NOMO-1 (cell line): ENCODE measurements around the gene OR1C1.
"Not testable (repeated sequence)": the region's sequence is repeated elsewhere in the genome, so short reads cannot be mapped to it uniquely, and the experiment has no call there.

ENCODE experiments used
- DNase-seq, 2 experiments: peaks; one replicate each; lab custom pipeline; 2025; ENCODE audit not compliant: unreplicated experiment in 2 of 2; lab: John Stamatoyannopoulos, UW

The OR1C1 gene, protein sequence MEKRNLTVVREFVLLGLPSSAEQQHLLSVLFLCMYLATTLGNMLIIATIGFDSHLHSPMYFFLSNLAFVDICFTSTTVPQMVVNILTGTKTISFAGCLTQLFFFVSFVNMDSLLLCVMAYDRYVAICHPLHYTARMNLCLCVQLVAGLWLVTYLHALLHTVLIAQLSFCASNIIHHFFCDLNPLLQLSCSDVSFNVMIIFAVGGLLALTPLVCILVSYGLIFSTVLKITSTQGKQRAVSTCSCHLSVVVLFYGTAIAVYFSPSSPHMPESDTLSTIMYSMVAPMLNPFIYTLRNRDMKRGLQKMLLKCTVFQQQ

DNA sequence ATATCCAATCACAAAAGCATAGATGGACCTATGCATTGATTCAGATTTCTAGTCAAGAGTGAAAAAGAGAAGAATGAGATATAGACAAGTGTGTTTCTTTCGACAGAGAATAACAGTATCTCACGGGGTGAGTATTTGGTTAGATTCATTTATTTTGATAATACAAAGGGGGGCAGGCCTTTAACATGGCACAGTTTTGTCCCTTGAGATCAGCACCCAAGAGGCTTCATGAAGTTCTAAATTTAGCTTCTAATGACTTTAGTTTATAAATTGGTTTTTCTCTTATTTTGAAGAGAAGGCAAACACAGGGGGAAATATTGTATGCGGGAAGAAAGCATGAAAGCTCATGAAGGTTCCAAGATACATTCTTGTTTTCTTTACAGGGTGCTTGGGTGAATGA, at the start of gene OR1C1:
Gene OR1C1 (minus strand): TSS at position 101 of the 400 bp plus-strand sequence. CDS start 2,150 bp downstream, outside the sequence.
- DNase-seq = no peak

DNA sequence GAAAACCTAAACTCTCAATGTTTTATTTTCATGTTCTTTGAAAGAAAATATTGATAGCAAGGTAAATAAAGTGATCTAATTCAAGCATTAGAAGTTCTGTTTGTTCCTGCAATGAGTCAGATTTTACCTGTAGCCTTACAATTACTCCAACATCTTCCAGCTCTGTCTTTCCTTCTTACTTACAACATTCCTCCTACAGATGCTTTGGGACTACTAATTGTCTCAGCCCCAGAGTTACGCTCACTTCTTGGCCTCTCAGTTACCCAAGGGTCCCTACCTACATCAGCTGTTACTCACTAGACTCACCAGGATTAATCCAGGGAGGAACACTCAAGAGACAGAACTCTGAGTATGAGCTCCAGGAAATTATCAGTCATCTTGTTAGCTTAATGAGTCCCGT, 37.2 kb upstream of the OR1C1 start:
- DNase-seq = no peak

DNA sequence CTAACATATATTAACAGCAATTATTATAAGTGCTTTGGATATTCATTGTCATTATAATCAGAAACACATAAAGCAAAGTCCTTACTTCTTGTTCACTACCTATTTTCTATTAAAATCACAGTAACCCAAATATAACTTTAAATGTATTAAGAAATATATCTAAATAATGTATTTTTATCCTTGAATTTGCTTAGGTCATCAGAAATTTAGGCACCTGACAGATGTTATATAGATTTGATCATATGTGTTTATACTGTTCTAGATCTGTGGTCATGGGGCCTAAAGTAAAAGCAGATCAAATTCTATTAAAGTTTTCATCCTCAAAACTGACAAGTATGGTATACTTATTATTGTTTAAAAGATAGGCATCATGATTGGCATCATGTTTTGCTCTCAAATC, 9.2 kb upstream of the OR1C1 start:
- no peak for DNase-seq

DNA sequence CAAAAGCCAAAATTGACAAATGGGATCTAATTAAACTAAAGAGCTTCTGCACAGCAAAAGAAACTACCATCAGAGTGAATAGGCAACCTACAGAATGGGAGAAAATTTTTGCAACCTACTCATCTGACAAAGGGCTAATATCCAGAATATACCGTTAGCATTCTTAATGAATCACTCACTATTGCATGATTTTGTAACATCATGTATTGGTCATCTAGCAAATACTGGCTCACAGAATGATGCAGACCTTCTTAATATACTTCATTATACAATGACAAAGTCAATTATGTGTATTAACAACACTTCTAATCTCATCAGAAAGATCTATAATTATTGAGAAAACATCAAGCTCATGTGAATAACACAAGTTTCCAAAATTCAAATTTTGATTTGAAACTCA, 6.0 kb downstream of the OR1C1 start:
- not testable (repeated sequence) for DNase-seq

DNA sequence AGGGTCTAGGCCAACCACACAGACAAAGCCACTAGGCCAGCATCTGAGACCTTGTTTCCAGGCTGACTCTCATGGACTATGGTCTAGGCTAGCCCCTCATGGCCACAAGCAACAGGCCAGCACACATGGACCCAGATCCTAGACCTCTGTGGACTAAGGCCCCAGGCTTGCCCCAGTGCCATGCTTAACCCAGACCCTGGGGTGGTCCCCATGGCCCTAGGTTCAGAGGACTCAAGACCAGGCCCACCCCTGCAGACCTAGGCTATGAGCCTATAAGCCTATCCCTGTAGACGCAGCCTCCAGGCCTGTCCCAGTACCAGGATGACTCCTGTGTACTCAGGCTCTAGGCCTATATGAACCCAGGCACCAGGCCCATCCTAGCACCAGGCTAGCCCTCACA, 10.5 kb downstream of the OR1C1 start:
- no peak for DNase-seq

DNA sequence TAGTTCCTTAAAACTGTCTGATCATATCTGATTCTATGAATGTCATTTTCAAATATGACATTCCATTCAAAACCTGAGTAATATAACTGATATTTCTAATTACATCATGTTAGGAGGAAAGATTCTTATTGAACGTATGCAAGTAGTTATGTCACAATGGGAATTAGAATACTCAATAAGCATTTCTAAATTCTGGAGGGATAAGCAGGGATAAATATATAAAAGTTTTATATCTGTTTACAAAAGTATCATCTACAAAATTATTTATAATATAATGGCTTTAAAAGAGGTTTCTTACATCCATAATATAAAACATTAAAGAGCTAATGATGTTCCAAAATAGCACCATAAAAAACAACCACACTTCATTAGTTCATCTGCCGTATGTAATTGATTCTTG, 12.3 kb downstream of the OR1C1 start, which contains the start of gene OR14A2:
Gene OR14A2 (minus strand): TSS at position 101 of the 400 bp plus-strand sequence.
- no peak for DNase-seq

DNA sequence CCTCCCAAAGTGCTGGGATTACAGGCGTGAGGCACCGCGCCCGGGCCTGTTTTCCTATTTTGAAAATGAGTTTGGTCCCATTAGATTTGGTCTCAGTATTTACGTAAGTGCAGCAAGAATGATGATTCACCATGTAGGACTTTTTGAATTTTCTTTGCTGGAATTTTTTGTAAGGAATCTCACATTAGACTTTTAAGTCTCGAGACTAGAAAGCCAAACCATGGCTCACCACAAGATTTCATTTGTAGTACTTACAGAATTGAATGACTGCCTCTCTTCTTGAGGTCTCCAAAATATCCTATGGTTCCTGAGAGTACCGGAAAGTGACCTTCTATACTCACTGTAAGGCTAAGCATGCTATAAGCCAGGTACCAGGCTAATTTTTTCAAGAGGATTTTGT, 12.7 kb downstream of the OR1C1 start:
- no peak for DNase-seq

DNA sequence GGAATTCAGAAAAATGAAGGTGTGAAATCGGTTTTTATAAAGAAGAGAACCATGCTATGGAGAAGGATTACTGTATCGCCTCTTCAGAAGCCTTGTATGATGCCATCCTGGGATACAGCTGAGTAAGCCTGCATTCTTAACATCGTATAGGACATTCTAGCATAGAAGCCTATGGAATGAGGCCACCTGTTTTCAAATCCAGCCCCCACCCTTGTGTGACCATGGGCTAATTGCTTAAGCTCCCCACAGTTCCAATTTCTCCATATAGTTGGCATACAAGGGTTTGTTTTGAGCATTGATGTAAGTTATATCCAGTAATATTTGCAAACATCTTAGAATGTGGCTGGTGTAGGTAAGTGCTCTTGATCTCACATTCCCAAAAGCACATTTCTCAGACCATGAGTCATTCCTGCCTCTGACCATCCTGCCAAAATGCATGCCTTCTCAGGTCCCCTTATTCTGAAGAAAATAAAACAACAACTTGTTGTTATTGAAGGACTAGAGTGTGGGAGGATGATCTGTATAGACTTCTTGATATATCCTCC, 13.9 kb downstream of the OR1C1 start:
- DNase-seq = no peak

DNA sequence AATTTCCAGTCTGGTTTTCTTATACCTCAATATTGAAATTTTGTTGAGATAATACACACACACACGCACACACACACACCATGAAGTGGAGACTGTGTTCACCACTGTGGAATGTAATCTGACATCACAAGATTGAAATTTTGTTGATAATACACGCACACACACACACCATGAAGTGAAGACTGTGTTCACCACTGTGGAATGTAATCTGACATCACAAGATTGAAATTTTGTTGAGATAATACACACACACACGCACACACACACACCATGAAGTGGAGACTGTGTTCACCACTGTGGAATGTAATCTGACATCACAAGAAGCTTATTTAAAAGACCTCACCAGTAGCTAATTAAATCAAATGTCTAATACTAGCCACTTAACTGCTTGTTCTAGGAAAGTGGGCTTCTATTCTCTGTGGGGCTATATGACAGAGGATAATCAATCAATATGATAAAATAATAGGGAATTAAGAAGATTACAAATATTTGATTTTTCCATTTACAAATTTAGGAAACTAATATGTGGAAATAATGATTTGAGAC, 18.1 kb downstream of the OR1C1 start:
- DNase-seq = not testable (repeated sequence)

DNA sequence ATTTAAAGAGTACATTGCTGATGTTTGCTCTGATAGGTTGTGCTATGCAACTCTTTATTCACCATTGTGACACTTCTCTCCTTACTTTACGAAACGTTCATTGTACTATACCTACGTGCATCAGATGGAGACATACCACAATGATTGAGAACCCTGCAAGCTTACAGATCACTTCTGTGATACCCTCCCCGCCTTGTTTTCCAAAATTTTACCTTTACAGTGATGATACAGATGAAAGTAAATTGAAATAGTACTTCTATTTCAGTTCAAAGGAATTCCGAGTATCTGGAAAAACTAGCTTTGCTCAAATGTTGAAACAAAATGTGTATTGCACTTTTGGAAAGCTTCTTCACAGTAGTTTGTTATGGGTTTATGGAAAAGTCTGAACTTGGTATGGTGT, 18.6 kb downstream of the OR1C1 start:
- DNase-seq = no peak

DNA sequence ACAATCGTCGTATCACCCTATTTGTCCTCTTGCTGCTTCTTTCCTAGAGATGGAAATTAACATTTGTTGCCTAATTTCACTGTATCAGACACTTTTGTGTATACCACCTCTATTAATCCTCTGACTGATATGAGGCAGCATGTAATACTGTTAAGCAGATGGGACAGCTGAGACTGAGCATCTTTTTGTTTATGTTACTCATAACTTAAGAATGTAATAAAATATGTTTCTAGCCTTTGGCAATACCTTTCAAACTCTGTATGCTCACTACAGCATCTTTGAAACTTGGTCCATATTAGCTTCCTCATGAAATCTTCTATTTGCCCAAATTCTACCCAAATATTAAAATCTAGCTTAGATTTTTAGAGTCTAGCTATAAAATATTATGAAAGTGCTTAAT, 19.6 kb downstream of the OR1C1 start:
- DNase-seq = no peak

DNA sequence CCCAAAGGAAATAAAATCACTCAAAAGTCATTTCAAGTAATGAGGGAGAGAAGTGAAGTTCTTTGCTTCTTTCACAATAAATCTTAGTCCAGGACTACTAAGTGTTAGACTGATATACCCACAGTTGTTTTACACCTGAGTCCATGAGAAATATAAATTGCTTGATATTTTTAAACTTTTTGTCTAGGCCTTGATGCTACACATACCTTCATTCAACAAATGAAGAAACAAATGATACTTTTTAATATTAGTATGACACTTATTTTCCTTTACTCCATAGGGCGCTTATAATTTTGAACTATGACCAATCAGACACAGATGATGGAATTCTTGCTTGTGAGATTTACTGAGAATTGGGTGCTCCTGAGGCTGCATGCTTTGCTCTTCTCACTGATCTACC, 22.0 kb downstream of the OR1C1 start, which contains the start of gene OR14K1:
Gene OR14K1 (plus strand): TSS at position 301 of the 400 bp plus-strand sequence. CDS start 0 bp downstream, at position 301.
- DNase-seq = no peak

DNA sequence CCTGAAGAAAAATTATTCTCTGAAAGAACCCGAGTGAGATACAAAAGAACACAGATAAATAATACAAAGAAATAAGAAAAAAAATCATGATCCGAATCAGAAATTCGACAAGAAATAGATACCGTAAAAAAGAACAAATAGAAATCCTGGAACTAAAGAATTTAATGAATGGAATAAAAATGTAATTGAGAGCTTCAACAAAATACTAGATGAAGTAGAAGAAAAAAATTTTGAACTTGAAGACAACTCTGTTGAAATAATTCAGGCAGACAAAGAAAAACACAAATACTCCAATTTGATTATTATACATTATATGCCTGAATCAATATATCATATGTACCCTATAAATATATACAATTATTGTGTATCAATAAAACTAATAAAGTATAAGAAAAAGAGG, 39.1 kb downstream of the OR1C1 start:
- DNase-seq = no peak

DNA sequence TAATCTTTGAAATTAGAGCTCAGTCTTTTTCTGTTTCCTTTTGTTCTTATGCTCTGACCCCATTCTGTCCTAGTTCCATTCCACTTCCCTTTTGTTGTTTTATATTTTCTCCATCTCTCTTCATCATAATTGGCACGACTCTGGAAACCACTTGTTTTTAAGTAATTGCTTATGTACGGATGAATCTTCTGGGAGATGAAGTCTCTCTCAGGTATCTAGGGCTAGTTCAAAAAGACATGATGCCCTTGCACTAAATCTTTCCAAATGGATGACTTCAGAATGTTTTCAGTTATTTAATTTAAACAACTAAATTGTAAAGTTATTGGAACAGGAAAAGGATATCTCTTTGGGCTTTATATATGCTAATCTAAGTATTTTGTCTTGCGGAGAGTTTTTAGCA, 43.8 kb downstream of the OR1C1 start, which contains the start of gene OR6F1:
Gene OR6F1 (minus strand): TSS at position 101 of the 400 bp plus-strand sequence. CDS start 3,891 bp downstream, outside the sequence.
- no peak for DNase-seq

DNA sequence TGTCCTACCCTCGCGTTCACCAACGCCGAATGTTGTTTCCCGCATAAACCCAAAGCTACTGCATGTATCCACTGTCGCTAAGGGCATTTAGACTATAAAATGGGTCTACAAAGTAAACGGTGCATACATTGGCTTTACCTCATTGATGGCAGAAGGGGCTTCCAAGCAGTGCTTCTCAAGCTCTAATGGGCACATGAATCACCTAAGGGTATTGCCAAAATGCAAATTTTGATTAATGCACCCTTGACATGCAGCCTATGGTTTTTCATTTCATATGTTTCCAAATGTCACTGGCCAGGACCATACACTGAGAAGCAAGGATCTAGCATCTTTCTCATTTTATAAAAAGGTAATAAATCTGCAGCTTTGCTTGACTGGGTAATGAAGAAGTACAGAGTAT, 46.6 kb downstream of the OR1C1 start:
- DNase-seq = no peak

DNA sequence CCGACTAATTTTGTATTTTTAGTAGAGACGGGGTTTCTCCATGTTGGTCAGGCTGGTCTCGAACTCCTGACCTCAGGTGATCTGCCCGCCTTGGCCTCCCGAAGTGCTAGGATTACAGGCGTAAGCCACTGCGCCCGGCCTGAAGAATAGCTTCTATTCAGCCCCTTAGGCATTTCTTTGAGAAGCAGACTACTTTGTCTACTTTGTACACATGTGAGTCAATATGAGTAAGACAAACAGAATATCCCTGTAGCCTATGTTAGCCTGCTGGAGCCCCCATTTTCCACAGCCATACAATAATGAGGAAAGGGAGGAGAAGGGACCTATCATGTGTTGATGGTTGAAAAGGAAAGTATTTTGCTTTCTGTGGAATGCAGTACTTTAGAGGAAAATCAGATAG, 49.7 kb downstream of the OR1C1 start:
- DNase-seq = not testable (repeated sequence)
